ENCODE data around the gene DYRK3.
"Not testable (repeated sequence)": the region's sequence is repeated elsewhere in the genome, so short reads cannot be mapped to it uniquely, and the experiment has no call there.

DYRK3 gene

GRCh38 chr1:206633708-206634121 is 1.6 kb upstream of the DYRK3 start:
- DNase-seq, result no peak

- DNase-seq, result peak; percentile 59
Measured at GRCh38 chr1:206634365-206635079, 814 bp upstream of the DYRK3 start.

- DNase-seq, result no peak
Measured at GRCh38 chr1:206635978-206636345, 626 bp downstream of the DYRK3 start.

- DNase-seq, result no peak
Measured at GRCh38 chr1:206636671-206637070, 1.3 kb downstream of the DYRK3 start.

- no peak for DNase-seq
Measured at GRCh38 chr1:206637605-206638004, 2.3 kb downstream of the DYRK3 start.

GRCh38 chr1:206642074-206642473 is 6.7 kb downstream of the DYRK3 start:
- not testable (repeated sequence) for DNase-seq

GRCh38 chr1:206643118-206643698 is 7.9 kb downstream of the DYRK3 start:
- no peak for DNase-seq

GRCh38 chr1:206646504-206646903 is 11.2 kb downstream of the DYRK3 start:
- no peak for DNase-seq

GRCh38 chr1:206647224-206647623 is 11.9 kb downstream of the DYRK3 start:
- no peak for DNase-seq

- DNase-seq, result no peak
Measured at GRCh38 chr1:206649261-206649921, 14.1 kb downstream of the DYRK3 start.

GRCh38 chr1:206651014-206651413 is 15.7 kb downstream of the DYRK3 start:
- no peak for DNase-seq

GRCh38 chr1:206651958-206652890 is 16.9 kb downstream of the DYRK3 start:
- no peak for DNase-seq

- no peak for DNase-seq
Measured at GRCh38 chr1:206653715-206654459, 18.6 kb downstream of the DYRK3 start.

- DNase-seq, result no peak
Measured at GRCh38 chr1:206654828-206655227, 19.5 kb downstream of the DYRK3 start.

- DNase-seq, result no peak
Measured at GRCh38 chr1:206655471-206655882, 20.1 kb downstream of the DYRK3 start.

- no peak for DNase-seq
Measured at GRCh38 chr1:206656936-206657335, 21.6 kb downstream of the DYRK3 start.

GRCh38 chr1:206657751-206658150 is 22.4 kb downstream of the DYRK3 start:
- no peak for DNase-seq

GRCh38 chr1:206658264-206658980 is 23.1 kb downstream of the DYRK3 start:
- DNase-seq, result peak; percentile 63

- DNase-seq, result no peak
Measured at GRCh38 chr1:206658981-206659273, 23.6 kb downstream of the DYRK3 start.

- no peak for DNase-seq
Measured at GRCh38 chr1:206660136-206660535, 24.8 kb downstream of the DYRK3 start.

- DNase-seq, result no peak
Measured at GRCh38 chr1:206661161-206661820, 26.0 kb downstream of the DYRK3 start.

All from stimulated activated CD4-positive, alpha-beta T cell treated with anti-CD3 and anti-CD28 coated beads, Interleukin-1b, Interleukin-23, amount 100 ng/mL, for 48 hours (primary cell).